GM12878 (cell line): ENCODE data around the gene TGFBR3. TPM values are rescaled to one million over a fixed set of nuclear protein-coding genes. Genes with fewer than 3 reads are reported as not detected.

Source experiments
- ATAC-seq: fragments of 200-7000 bp; cut with Tn5 transposase; 3 replicates; pipeline ENCODE4 v1.9.1; 2020; ENCODE audit warnings: mild to moderate bottlenecking, moderate library complexity
- BruUV-seq: library from RNA; stranded (reverse); fragments of 400-500 nt; replicated peaks from 2 replicates; lab custom pipeline; 2021; lab: Mats Ljungman, UMichigan
- CTCF ChIA-PET: fragments of 300-600 bp; sonication (Branson Sonifier 250); formaldehyde crosslinking; extraction: SDS; loops from one replicate; lab custom pipeline; 2021; ENCODE audit warnings: inconsistent platforms; lab: Yijun Ruan, JAX
- POLR2A ChIA-PET: fragments of 350-600 bp; formaldehyde crosslinking; extraction: SDS; loops from one replicate; lab custom pipeline; 2021; ENCODE audit warnings: inconsistent platforms; lab: Charles Lee
- RAD21 ChIA-PET: fragments of 300-600 bp; sonication (Branson Sonifier 250); formaldehyde crosslinking; loops from one replicate; lab custom pipeline; 2023; ENCODE audit warnings: antibody characterized with exemption; ENCODE audit not compliant: unreplicated experiment; lab: Charles Lee
- SMC1A ChIA-PET: fragments of 300-600 bp; sonication (Branson Sonifier 250); formaldehyde crosslinking; loops from one replicate; lab custom pipeline; 2023; ENCODE audit not compliant: unreplicated experiment, uncharacterized antibody; lab: Charles Lee
- DNase-seq: peaks from one replicate; pipeline ENCODE4 v3.0.0-alpha.2; 2011; ENCODE audit warnings: low read depth, low spot score
- FAIRE-seq: peaks from 3 replicates; lab custom pipeline; 2011; peaks lifted over from hg19 to GRCh38; lab: Jason Lieb, UNC
- H2AFZ ChIP-seq: 2 replicates; pipeline ENCODE4 v1.6.0; 2011; ENCODE audit warnings: low read depth, low read length, control low read depth; ENCODE audit not compliant: control insufficient read depth
- H3K27ac ChIP-seq: 2 replicates; pipeline ENCODE4 v1.5.1; 2011; ENCODE audit warnings: control low read depth; ENCODE audit not compliant: control insufficient read depth, insufficient read depth
- H3K27me3 ChIP-seq, 2 experiments: replicated peaks in 1 of 2; 2 replicates each; pipeline versions ENCODE4 v1.6.0 to v1.6.1; 2011; ENCODE audit warnings: low read length in 1 of 2; ENCODE audit not compliant: control insufficient read depth in 2 of 2, insufficient read depth in 2 of 2
- H3K36me3 ChIP-seq, 2 experiments: 2 replicates each; pipeline ENCODE4 v1.5.1; 2011; ENCODE audit warnings: low read length in 1 of 2; ENCODE audit not compliant: control insufficient read depth in 2 of 2, insufficient read depth in 2 of 2
- H3K4me1 ChIP-seq: 2 replicates; pipeline ENCODE4 v1.6.1; 2011; ENCODE audit warnings: mild to moderate bottlenecking, low read length, moderate library complexity, mixed read lengths; ENCODE audit not compliant: control insufficient read depth, insufficient read depth
- H3K4me2 ChIP-seq: 2 replicates; pipeline ENCODE4 v1.6.0; 2011; ENCODE audit warnings: control low read depth; ENCODE audit not compliant: control insufficient read depth, insufficient read depth
- H3K4me3 ChIP-seq: fragments of 200-600 bp; sonication (generic); 2 replicates; pipeline ENCODE4 v1.5.1; 2016
- H3K79me2 ChIP-seq: 2 replicates; pipeline ENCODE4 v1.6.0; 2011; ENCODE audit warnings: low read length; ENCODE audit not compliant: control insufficient read depth, insufficient read depth
- H3K9ac ChIP-seq: 2 replicates; pipeline ENCODE4 v1.8.0; 2011; ENCODE audit warnings: low read length, control low read depth, mixed read lengths; ENCODE audit not compliant: control insufficient read depth, insufficient read depth
- H3K9me3 ChIP-seq: replicated peaks from 3 replicates; pipeline ENCODE4 v1.5.1; 2011; ENCODE audit warnings: mild to moderate bottlenecking, low read length; ENCODE audit not compliant: control insufficient read depth, insufficient read depth
- H4K20me1 ChIP-seq: 2 replicates; pipeline ENCODE4 v1.6.0; 2011; ENCODE audit not compliant: control insufficient read depth, insufficient read depth
- CREM ChIP-seq: IDR thresholded peaks from 2 replicates; pipeline ENCODE4 v1.6.1; 2014; ENCODE audit warnings: antibody characterized with exemption, low read depth
- GABPA ChIP-seq: IDR thresholded peaks from 2 replicates; pipeline ENCODE4 v1.6.1; 2014; ENCODE audit warnings: antibody characterized with exemption, low read depth, mild to moderate bottlenecking, inconsistent platforms
- IKZF2 ChIP-seq, 2 experiments: fragments of 450-650 bp; IDR thresholded peaks; 2 replicates each; pipeline ENCODE4 v1.6.1; 2017; ENCODE audit warnings: mild to moderate bottlenecking in 2 of 2, moderate library complexity in 2 of 2
- MEF2A ChIP-seq: IDR thresholded peaks from 2 replicates; pipeline ENCODE4 v1.6.1; 2011; ENCODE audit warnings: low read depth, mild to moderate bottlenecking, low read length, moderate library complexity; ENCODE audit not compliant: insufficient read depth
- MTA2 ChIP-seq: fragments of 450-650 bp; IDR thresholded peaks from 2 replicates; pipeline ENCODE4 v1.6.1; 2016; ENCODE audit warnings: low read depth, mild to moderate bottlenecking, moderate library complexity
- RAD21 ChIP-seq: IDR thresholded peaks from 2 replicates; pipeline ENCODE4 v1.6.1; 2011; ENCODE audit warnings: mild to moderate bottlenecking, low read depth, low read length, moderate library complexity; ENCODE audit not compliant: insufficient read depth
- RCOR1 ChIP-seq: conservative IDR thresholded peaks from 2 replicates; pipeline ENCODE4 v1.6.1; 2012; ENCODE audit warnings: low read depth, low read length, improper control_type of control experiment
- RUNX3 ChIP-seq: IDR thresholded peaks from 2 replicates; pipeline ENCODE4 v1.6.1; 2012; ENCODE audit warnings: low read length, inconsistent platforms
- WGBS: methylation state at CpG from one replicate; pipeline ENCODE4 v1.1.6; 2016; ENCODE audit warnings: low lambda C conversion rate; ENCODE audit not compliant: insufficient replicate concordance, insufficient coverage; ENCODE audit errors: missing lambda C conversion rate; 5-methylcytosine and 5-hydroxymethylcytosine counted together
- in situ Hi-C: fragments of 300-500 bp; cut with MboI; formaldehyde crosslinking; loops from 9 replicates; pipeline ENCODE4 v1.14.3; 2018; ENCODE audit warnings: mixed read lengths
- intact Hi-C: fragments of 100-400 bp; cut with micrococcal nuclease; formaldehyde crosslinking; loops from one replicate; pipeline ENCODE4 v1.14.2; 2022; ENCODE audit not compliant: unreplicated experiment
- polyA plus RNA-seq, 11 experiments: library from polyadenylated mRNA; depleted of rRNA in 4 of 11; unstranded in 6 of 11; stranded (reverse) in 5 of 11; fragments of >200 nt; fragmentation: Nextera tagmentation in 4 of 11; fragmentation: Illumina TruSeq in 1 of 11; extraction: Ambion mirVana in 4 of 11; extraction: Trizol in 1 of 11; gene quantifications; 1 replicate in 1 of 11; 2 replicates in 10 of 11; pipeline versions ENCODE4 v1.2.1 to v1.2.3, GENCODE V29; 2011 to 2016; ENCODE audit warnings: inconsistent platforms in 2 of 11, missing spikeins in 2 of 11, low read depth in 1 of 11
- total RNA-seq, 4 experiments: library from RNA; depleted of rRNA in 3 of 4; stranded (reverse); fragments of >200 nt in 3 of 4; fragmentation: Illumina TruSeq in 1 of 4; extraction: Trizol in 1 of 4; gene quantifications; 2 replicates each; pipeline versions ENCODE4 v1.2.1 to v1.2.3, GENCODE V29; 2013 to 2021
- TF ChIP-seq, protein P1 (sequence below): IDR thresholded peaks from 2 replicates; pipeline ENCODE4 v1.6.1; 2012; ENCODE audit warnings: low read depth, low read length, improper control_type of control experiment
- TF ChIP-seq, protein P2 (sequence below): IDR thresholded peaks from 2 replicates; pipeline ENCODE4 v1.6.1; 2011; ENCODE audit warnings: borderline replicate concordance, low read depth, mild to moderate bottlenecking, moderate library complexity, low read length; ENCODE audit not compliant: insufficient read depth, poor library complexity, severe bottlenecking
- TF ChIP-seq, protein P3 (sequence below): IDR thresholded peaks from 2 replicates; pipeline ENCODE4 v1.6.1; 2012; ENCODE audit warnings: low read length, inconsistent platforms

The TGFBR3 gene
- total and polyA plus RNA-seq, 10 of the 15 experiments (the other 5 are each of a cell fraction or from before 2014, with no cell fraction given) = 2.7 to 16.5 (median 12.6) TPM

DNA sequence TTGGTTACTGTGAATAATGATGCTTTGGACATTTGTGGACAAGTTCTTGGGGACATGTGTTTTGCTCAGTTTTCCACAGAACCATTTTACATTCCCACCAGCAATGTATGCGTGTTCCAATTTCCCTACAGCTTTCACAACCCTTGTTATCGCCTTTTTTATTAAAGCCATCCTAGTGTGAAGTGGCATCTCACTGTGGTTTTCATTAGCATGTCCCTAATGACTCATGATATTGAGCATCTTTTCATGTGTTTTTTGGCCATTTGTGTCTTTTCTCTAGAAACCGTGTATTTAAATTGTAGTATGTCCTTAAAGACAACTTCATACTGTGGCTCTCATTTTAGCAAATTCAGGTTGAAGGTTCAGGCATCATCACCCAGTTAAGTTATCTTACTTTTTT lies 132.1 kb downstream of the TGFBR3 start:
- no TSS peak for BruUV-seq
- Histone ChIP-seq H3K4me3 (no peak overlapping the region), H3K4me2 (no peak overlapping the region), H3K27me3 (no peaks in the 10 kb centered on the region), H4K20me1 (no peaks in the 10 kb centered on the region), H2AFZ (no peak overlapping the region), H3K9ac (no peak overlapping the region), H3K36me3 (no peaks in the 10 kb centered on the region), H3K27ac (no peak overlapping the region; the same call in 1 of the 2 replicates), H3K4me1 (peaks cover 37% of the 10 kb centered on the region), H3K9me3 (no peaks in the 10 kb centered on the region; the same call in 1 of the 3 replicates), H3K79me2 (no peaks in the 10 kb centered on the region)
- FAIRE-seq (no peak), ATAC-seq (peak; percentile 49), DNase-seq (no peak)
- WGBS = 14% methylated on average over 3 of the region's 3 CpGs
- intact Hi-C loops (no loop called here), in situ Hi-C loops (no loop called here)
- ChIA-PET SMC1A (no interaction called here), RAD21 (no interaction called here), CTCF (no interaction called here), POLR2A (no interaction called here)
- TF ChIP-seq IKZF2 (IDR thresholded peaks at IDR 0.05) (0 out of 4 replicates have a peak, but pooled peaks of 1 of the 2 experiments have one; percentile 11), RUNX3 (peak; percentile 60)
- TF ChIP-seq, protein P1, sequence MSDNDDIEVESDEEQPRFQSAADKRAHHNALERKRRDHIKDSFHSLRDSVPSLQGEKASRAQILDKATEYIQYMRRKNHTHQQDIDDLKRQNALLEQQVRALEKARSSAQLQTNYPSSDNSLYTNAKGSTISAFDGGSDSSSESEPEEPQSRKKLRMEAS = no peak

DNA sequence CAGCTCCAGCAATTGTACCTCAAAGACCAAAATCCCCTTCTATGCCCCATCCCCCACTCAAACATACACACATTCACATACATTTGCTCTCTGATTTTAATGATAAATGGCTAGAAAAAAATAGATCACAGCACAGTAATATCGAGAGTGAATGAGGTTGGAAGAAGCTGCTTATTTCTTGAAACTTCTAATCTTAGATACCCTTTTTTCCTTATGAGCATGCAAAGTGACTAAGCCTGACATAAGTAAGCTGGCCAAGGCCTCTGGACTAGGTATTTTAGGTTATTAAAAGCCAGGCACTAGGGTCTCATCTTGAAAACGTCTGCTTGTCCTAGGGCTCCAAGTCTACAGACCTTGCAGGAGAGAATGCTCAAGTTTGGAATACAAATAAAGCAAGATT lies 133.6 kb downstream of the TGFBR3 start:
- H2AFZ ChIP-seq = no peak overlapping the region
- H4K20me1 ChIP-seq = no peaks in the 10 kb centered on the region
- H3K36me3 ChIP-seq = no peaks in the 10 kb centered on the region
- no peaks in the 10 kb centered on the region for H3K27me3 ChIP-seq
- in situ Hi-C loops = no loop called here
- intact Hi-C loops = no loop called here
- POLR2A ChIA-PET = no interaction called here
- 0% methylated on average over 2 of the region's 2 CpGs for WGBS
- H3K4me1 ChIP-seq = peaks cover 37% of the 10 kb centered on the region
- H3K79me2 ChIP-seq = no peaks in the 10 kb centered on the region
- RAD21 ChIA-PET = interaction anchor here (0.9 kb wide), 1 partner anchor 246 kb away, joined by 4 read pairs; no protein-coding TSS in a partner anchor
- no TSS peak for BruUV-seq
- H3K9ac ChIP-seq = no peak overlapping the region
- CTCF ChIA-PET = interaction anchor here (0.9 to 1.4 kb wide), 3 partner anchors 16 to 587 kb away, joined by 3 read pairs; no protein-coding TSS in a partner anchor
- H3K27ac ChIP-seq = peak overlapping the region; percentile 53
- FAIRE-seq (no peak), ATAC-seq (peak; percentile 77), DNase-seq (peak; percentile 62)
- 0 out of 2 replicates have a peak overlapping the region, but pooled peaks have one; percentile 10 for H3K4me3 ChIP-seq
- H3K4me2 ChIP-seq = peak overlapping the region; percentile 72
- H3K9me3 ChIP-seq = no peaks in the 10 kb centered on the region; the same call in 1 of the 3 replicates
- SMC1A ChIA-PET = interaction anchor here (1.3 to 1.5 kb wide), 2 partner anchors 10 to 17 kb away, joined by 3 read pairs; no protein-coding TSS in a partner anchor
- TF ChIP-seq MEF2A (peak; percentile 98), RUNX3 (peak; percentile 97), GABPA (peak; percentile 60; the same call in 1 of the 2 replicates), MTA2 (peak; percentile 57), RCOR1 (no peak), CREM (peak; percentile 90), RAD21 (0 out of 2 replicates have a peak, but pooled peaks have one; percentile 17)
- TF ChIP-seq, protein P2, sequence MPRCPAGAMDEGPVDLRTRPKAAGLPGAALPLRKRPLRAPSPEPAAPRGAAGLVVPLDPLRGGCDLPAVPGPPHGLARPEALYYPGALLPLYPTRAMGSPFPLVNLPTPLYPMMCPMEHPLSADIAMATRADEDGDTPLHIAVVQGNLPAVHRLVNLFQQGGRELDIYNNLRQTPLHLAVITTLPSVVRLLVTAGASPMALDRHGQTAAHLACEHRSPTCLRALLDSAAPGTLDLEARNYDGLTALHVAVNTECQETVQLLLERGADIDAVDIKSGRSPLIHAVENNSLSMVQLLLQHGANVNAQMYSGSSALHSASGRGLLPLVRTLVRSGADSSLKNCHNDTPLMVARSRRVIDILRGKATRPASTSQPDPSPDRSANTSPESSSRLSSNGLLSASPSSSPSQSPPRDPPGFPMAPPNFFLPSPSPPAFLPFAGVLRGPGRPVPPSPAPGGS = peak; percentile 66
- TF ChIP-seq, protein P3, sequence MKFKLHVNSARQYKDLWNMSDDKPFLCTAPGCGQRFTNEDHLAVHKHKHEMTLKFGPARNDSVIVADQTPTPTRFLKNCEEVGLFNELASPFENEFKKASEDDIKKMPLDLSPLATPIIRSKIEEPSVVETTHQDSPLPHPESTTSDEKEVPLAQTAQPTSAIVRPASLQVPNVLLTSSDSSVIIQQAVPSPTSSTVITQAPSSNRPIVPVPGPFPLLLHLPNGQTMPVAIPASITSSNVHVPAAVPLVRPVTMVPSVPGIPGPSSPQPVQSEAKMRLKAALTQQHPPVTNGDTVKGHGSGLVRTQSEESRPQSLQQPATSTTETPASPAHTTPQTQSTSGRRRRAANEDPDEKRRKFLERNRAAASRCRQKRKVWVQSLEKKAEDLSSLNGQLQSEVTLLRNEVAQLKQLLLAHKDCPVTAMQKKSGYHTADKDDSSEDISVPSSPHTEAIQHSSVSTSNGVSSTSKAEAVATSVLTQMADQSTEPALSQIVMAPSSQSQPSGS = peak; percentile 87
